ENCODE measurements around the gene FBXO7.

FBXO7 gene

GRCh38 chr22:32509045-32509444 is 34.4 kb downstream of the FBXO7 start:
- no peak overlapping the region for H2AFZ ChIP-seq (ENCODE audit: low read depth)
- H3K36me3 ChIP-seq (ENCODE audit: insufficient read depth), result no peaks in the 10 kb centered on the region
- H4K20me1 ChIP-seq (ENCODE audit: insufficient read depth), result no peaks in the 10 kb centered on the region
- TF ChIP-seq CTCF (conservative IDR thresholded peaks at IDR 0.05; ENCODE audit: low read depth, low read length), result no peak
- no peak overlapping the region for H3K27ac ChIP-seq
- H3K4me3 ChIP-seq (IDR thresholded peaks at IDR 0.05; ENCODE audit: insufficient read depth, low read depth, low read length), result no peak overlapping the region
- no peaks in the 10 kb centered on the region for H3K27me3 ChIP-seq (ENCODE audit: insufficient read depth, low read depth)
- H3K79me2 ChIP-seq (ENCODE audit: insufficient read depth, low read depth), result no peaks in the 10 kb centered on the region
- no peaks in the 10 kb centered on the region for H3K4me1 ChIP-seq (ENCODE audit: low read depth, poor library complexity, severe bottlenecking)
- H3K4me2 ChIP-seq, result no peak overlapping the region
- H3K9ac ChIP-seq, result no peak overlapping the region

DNA sequence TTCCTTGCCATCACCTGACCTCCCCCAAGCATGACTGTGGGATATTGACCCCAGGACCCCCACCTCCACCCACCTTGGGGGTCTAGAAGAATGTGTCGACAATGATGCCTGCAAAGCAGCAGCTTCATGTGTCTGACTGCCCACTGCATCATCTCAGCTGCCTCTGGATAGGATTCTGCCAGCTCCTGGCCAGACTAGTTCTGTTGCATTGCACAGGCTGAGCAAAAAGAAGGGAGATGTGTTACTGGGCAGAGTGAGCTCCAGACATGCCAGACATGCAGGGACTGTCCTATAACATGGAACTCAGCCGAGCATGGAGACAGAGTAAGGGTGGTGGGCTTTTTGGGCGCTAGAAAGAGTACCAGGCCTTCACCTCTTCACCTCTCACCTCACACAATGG is 36.7 kb downstream of the FBXO7 start:
- H3K27ac ChIP-seq, result no peak overlapping the region
- H3K9ac ChIP-seq, result no peak overlapping the region
- no peak for TF ChIP-seq CTCF (conservative IDR thresholded peaks at IDR 0.05; ENCODE audit: low read depth, low read length)

GRCh38 chr22:32511776-32512175 is 37.2 kb downstream of the FBXO7 start:
- Histone ChIP-seq H3K9ac (no peak overlapping the region), H3K4me1 (ENCODE audit: low read depth, poor library complexity, severe bottlenecking) (no peaks in the 10 kb centered on the region), H3K27ac (no peak overlapping the region), H3K79me2 (ENCODE audit: insufficient read depth, low read depth) (no peaks in the 10 kb centered on the region), H3K4me3 (IDR thresholded peaks at IDR 0.05; ENCODE audit: insufficient read depth, low read depth, low read length) (no peak overlapping the region), H2AFZ (ENCODE audit: low read depth) (no peak overlapping the region), H3K36me3 (ENCODE audit: insufficient read depth) (no peaks in the 10 kb centered on the region), H3K4me2 (no peak overlapping the region), H3K27me3 (ENCODE audit: insufficient read depth, low read depth) (no peaks in the 10 kb centered on the region), H4K20me1 (ENCODE audit: insufficient read depth) (no peaks in the 10 kb centered on the region)
- no peak for TF ChIP-seq CTCF (conservative IDR thresholded peaks at IDR 0.05; ENCODE audit: low read depth, low read length)

More for the DNA sequence above, 36.7 kb downstream of the FBXO7 start:
- no peaks in the 10 kb centered on the region for H4K20me1 ChIP-seq (ENCODE audit: insufficient read depth)
- no peaks in the 10 kb centered on the region for H3K27me3 ChIP-seq (ENCODE audit: insufficient read depth, low read depth)
- no peak overlapping the region for H2AFZ ChIP-seq (ENCODE audit: low read depth)
- H3K4me1 ChIP-seq (ENCODE audit: low read depth, poor library complexity, severe bottlenecking), result no peaks in the 10 kb centered on the region
- no peak overlapping the region for H3K4me2 ChIP-seq
- no peaks in the 10 kb centered on the region for H3K36me3 ChIP-seq (ENCODE audit: insufficient read depth)
- no peak overlapping the region for H3K4me3 ChIP-seq (IDR thresholded peaks at IDR 0.05; ENCODE audit: insufficient read depth, low read depth, low read length)
- no peaks in the 10 kb centered on the region for H3K79me2 ChIP-seq (ENCODE audit: insufficient read depth, low read depth)

GRCh38 chr22:32512267-32512982 is 37.8 kb downstream of the FBXO7 start:
- Histone ChIP-seq H3K36me3 (ENCODE audit: insufficient read depth) (no peaks in the 10 kb centered on the region), H3K4me1 (ENCODE audit: low read depth, poor library complexity, severe bottlenecking) (no peaks in the 10 kb centered on the region), H3K4me2 (no peak overlapping the region), H3K9ac (no peak overlapping the region), H2AFZ (ENCODE audit: low read depth) (no peak overlapping the region), H4K20me1 (ENCODE audit: insufficient read depth) (no peaks in the 10 kb centered on the region), H3K79me2 (ENCODE audit: insufficient read depth, low read depth) (no peaks in the 10 kb centered on the region), H3K27ac (no peak overlapping the region), H3K27me3 (ENCODE audit: insufficient read depth, low read depth) (no peaks in the 10 kb centered on the region), H3K4me3 (IDR thresholded peaks at IDR 0.05; ENCODE audit: insufficient read depth, low read depth, low read length) (no peak overlapping the region)
- no peak for TF ChIP-seq CTCF (conservative IDR thresholded peaks at IDR 0.05; ENCODE audit: low read depth, low read length)
